HepG2 (cell line): ENCODE data around the gene CLEC20A. TPM values are rescaled to one million over a fixed set of nuclear protein-coding genes. Genes with fewer than 3 reads are reported as not detected.

Source experiments
- ADNP ChIP-seq: sonication (generic); formaldehyde crosslinking; IDR thresholded peaks from 2 replicates; pipeline ENCODE4 v1.4.0; 2020; ENCODE audit warnings: missing genetic modification reagents
- ATF1 ChIP-seq: IDR thresholded peaks from 2 replicates; pipeline ENCODE4 v1.6.1; 2016; ENCODE audit warnings: mild to moderate bottlenecking, control low read depth
- BCL3 ChIP-seq: sonication (generic); formaldehyde crosslinking; IDR thresholded peaks from 2 replicates; pipeline ENCODE4 v1.5.1; 2020; ENCODE audit warnings: mild to moderate bottlenecking, missing genetic modification reagents, moderate library complexity
- DNMT1 ChIP-seq: sonication (generic); formaldehyde crosslinking; IDR thresholded peaks from 2 replicates; pipeline ENCODE4 v1.5.1; 2020; ENCODE audit warnings: mild to moderate bottlenecking, missing genetic modification reagents
- E2F2 ChIP-seq: sonication (generic); formaldehyde crosslinking; IDR thresholded peaks from 2 replicates; pipeline ENCODE4 v1.4.0; 2020; ENCODE audit warnings: missing genetic modification reagents, borderline replicate concordance
- FLYWCH1 ChIP-seq: sonication (generic); formaldehyde crosslinking; IDR thresholded peaks from 2 replicates; pipeline ENCODE4 v1.8.1; 2023; ENCODE audit warnings: mild to moderate bottlenecking, missing genetic modification reagents
- FOXC1 ChIP-seq: sonication (generic); formaldehyde crosslinking; IDR thresholded peaks from 2 replicates; pipeline ENCODE4 v1.8.0; 2022; ENCODE audit warnings: mild to moderate bottlenecking, missing genetic modification reagents, borderline replicate concordance
- HNF4A ChIP-seq: sonication (generic); formaldehyde crosslinking; IDR thresholded peaks from 2 replicates; pipeline ENCODE4 v1.4.0; 2020; ENCODE audit warnings: missing genetic modification reagents
- HOXA3 ChIP-seq: sonication (generic); formaldehyde crosslinking; IDR thresholded peaks from 2 replicates; pipeline ENCODE4 v1.5.0; 2020; ENCODE audit warnings: missing genetic modification reagents
- JUN ChIP-seq: sonication (generic); formaldehyde crosslinking; IDR thresholded peaks from 2 replicates; pipeline ENCODE4 v1.4.0; 2020; ENCODE audit warnings: mild to moderate bottlenecking, missing genetic modification reagents
- LRRFIP1 ChIP-seq: sonication (generic); formaldehyde crosslinking; conservative IDR thresholded peaks from 2 replicates; pipeline ENCODE4 v1.4.0; 2020; ENCODE audit warnings: missing genetic modification reagents
- NR2F6 ChIP-seq, 2 experiments: IDR thresholded peaks; 2 replicates each; pipeline ENCODE4 v1.6.1; 2016; ENCODE audit warnings: antibody characterized with exemption in 1 of 2, mild to moderate bottlenecking in 1 of 2
- PBX3 ChIP-seq: sonication (generic); formaldehyde crosslinking; IDR thresholded peaks from 2 replicates; pipeline ENCODE4 v1.8.1; 2023; ENCODE audit warnings: missing genetic modification reagents, inconsistent platforms, borderline replicate concordance
- PHF20 ChIP-seq: sonication (generic); formaldehyde crosslinking; IDR thresholded peaks from 2 replicates; pipeline ENCODE4 v1.5.0; 2020; ENCODE audit warnings: mild to moderate bottlenecking, missing genetic modification reagents
- RCOR2 ChIP-seq: IDR thresholded peaks from 2 replicates; pipeline ENCODE4 v1.6.1; 2016; ENCODE audit warnings: missing biosample characterization, missing genetic modification reagents
- REXO4 ChIP-seq: sonication (generic); formaldehyde crosslinking; IDR thresholded peaks from 2 replicates; pipeline ENCODE4 v1.8.0; 2022; ENCODE audit warnings: missing genetic modification reagents, mild to moderate bottlenecking, borderline replicate concordance
- TMF1 ChIP-seq: sonication (generic); formaldehyde crosslinking; IDR thresholded peaks from 2 replicates; pipeline ENCODE4 v1.8.1; 2022; ENCODE audit warnings: low read depth, missing genetic modification reagents
- ZBTB43 ChIP-seq: sonication (generic); formaldehyde crosslinking; conservative IDR thresholded peaks from 2 replicates; pipeline ENCODE4 v1.4.0; 2020; ENCODE audit warnings: missing genetic modification reagents
- ZFP36 ChIP-seq: fragments of 150-350 bp; IDR thresholded peaks from 2 replicates; pipeline ENCODE4 v1.6.1; 2018; ENCODE audit warnings: borderline replicate concordance, low read length, low read depth; ENCODE audit not compliant: partially characterized antibody
- ZNF136 ChIP-seq: sonication (generic); formaldehyde crosslinking; IDR thresholded peaks from 2 replicates; pipeline ENCODE4 v1.8.1; 2022; ENCODE audit warnings: low read depth, mild to moderate bottlenecking, moderate library complexity, missing genetic modification reagents
- ZNF468 ChIP-seq: sonication (generic); formaldehyde crosslinking; IDR thresholded peaks from 2 replicates; pipeline ENCODE4 v1.8.0; 2022; ENCODE audit warnings: mild to moderate bottlenecking, moderate library complexity, missing genetic modification reagents
- ZNF776 ChIP-seq: sonication (generic); formaldehyde crosslinking; IDR thresholded peaks from 2 replicates; pipeline ENCODE4 v1.4.0; 2020; ENCODE audit warnings: mild to moderate bottlenecking, missing genetic modification reagents
- ZNF790 ChIP-seq: sonication (generic); formaldehyde crosslinking; IDR thresholded peaks from 2 replicates; pipeline ENCODE4 v1.8.0; 2022; ENCODE audit warnings: missing genetic modification reagents, mild to moderate bottlenecking, borderline replicate concordance
- ZNF792 ChIP-seq: IDR thresholded peaks from 2 replicates; pipeline ENCODE4 v1.6.1; 2016
- polyA plus RNA-seq, 8 experiments: library from polyadenylated mRNA; depleted of rRNA in 3 of 8; stranded (reverse) in 7 of 8; unstranded in 1 of 8; fragments of >200 nt; fragmentation: Illumina TruSeq in 4 of 8; extraction: Trizol in 4 of 8; gene quantifications; 2 replicates each; pipeline versions ENCODE4 v1.2.1 to v1.2.3, GENCODE V29; 2011 to 2016; ENCODE audit warnings: low read depth in 4 of 8, missing spikeins in 1 of 8, mixed read lengths in 1 of 8; ENCODE audit not compliant: insufficient read depth in 1 of 8
- total RNA-seq, 5 experiments: library from RNA; depleted of rRNA; stranded (reverse); fragments of >200 nt; fragmentation: Illumina TruSeq; extraction: Trizol; gene quantifications; 2 replicates each; pipeline ENCODE4 v1.2.3, GENCODE V29; 2016; ENCODE audit warnings: low read depth in 1 of 5

CLEC20A gene
- total and polyA plus RNA-seq, 2 of the 13 experiments (the other 11 are each of a cell fraction or from before 2014, with no cell fraction given): not detected

GRCh38 chr1:178529364-178530036, 32.7 kb upstream of the CLEC20A start (continued):
- TF ChIP-seq TMF1 (CRISPR knock-in tag) (no peak), HOXA3 (CRISPR knock-in tag) (peak; percentile 37; the same call in 1 of the 2 replicates), ZFP36 (no peak), JUN (no peak), ADNP (CRISPR knock-in tag) (no peak), ZNF136 (CRISPR knock-in tag) (no peak), ATF1 (CRISPR knock-in tag) (no peak), REXO4 (no peak), FOXC1 (no peak), ZNF792 (no peak), LRRFIP1 (no peak), RCOR2 (peak; percentile 21; the same call in 1 of the 2 replicates), ZNF468 (CRISPR knock-in tag) (no peak), PBX3 (CRISPR knock-in tag) (no peak), ZNF790 (CRISPR knock-in tag) (no peak), FLYWCH1 (CRISPR knock-in tag) (no peak), ZBTB43 (CRISPR knock-in tag) (no peak), HNF4A (peak; percentile 87), E2F2 (no peak), PHF20 (CRISPR knock-in tag) (no peak), NR2F6 (IDR thresholded peaks at IDR 0.05) (peak; percentile 68), NR2F6 (CRISPR knock-in tag; IDR thresholded peaks at IDR 0.05) (peak; percentile 79), BCL3 (CRISPR knock-in tag) (no peak), ZNF776 (CRISPR knock-in tag) (no peak), DNMT1 (CRISPR knock-in tag) (no peak)
